K562 (cell line): ENCODE measurements around the gene RBM12. TPM values are rescaled to one million over a fixed set of nuclear protein-coding genes. Genes with fewer than 3 reads are reported as not detected.
A peak's percentile ranks its signal among the peaks of the same experiment; 100 is the strongest.

Source experiments
- FOXA1 ChIP-seq: fragments of 450-650 bp; IDR thresholded peaks from 2 replicates; pipeline ENCODE4 v1.6.1; 2016; ENCODE audit warnings: mild to moderate bottlenecking, borderline replicate concordance
- FOXK1 ChIP-seq: sonication (generic); formaldehyde crosslinking; IDR thresholded peaks from 2 replicates; pipeline ENCODE4 v1.8.0; 2022; ENCODE audit warnings: missing genetic modification reagents, mild to moderate bottlenecking, borderline replicate concordance
- JUNB ChIP-seq: fragments of 450-650 bp; formaldehyde crosslinking; conservative IDR thresholded peaks from 2 replicates; pipeline ENCODE4 v1.4.0; 2020; ENCODE audit warnings: mild to moderate bottlenecking
- POLR2B ChIP-seq: fragments of 450-650 bp; IDR thresholded peaks from 2 replicates; pipeline ENCODE4 v1.6.1; 2018; ENCODE audit warnings: low read depth; ENCODE audit not compliant: partially characterized antibody
- RFX1 ChIP-seq: fragments of 450-650 bp; IDR thresholded peaks from 2 replicates; pipeline ENCODE4 v1.6.1; 2016; ENCODE audit warnings: mild to moderate bottlenecking, moderate library complexity
- STAG1 ChIP-seq: sonication (generic); formaldehyde crosslinking; IDR thresholded peaks from 2 replicates; pipeline ENCODE4 v1.5.0; 2020; ENCODE audit warnings: missing genetic modification reagents, borderline replicate concordance
- ZNF583 ChIP-seq: fragments of 250-450 bp; sonication (Bioruptor Pico); IDR thresholded peaks from 2 replicates; pipeline ENCODE4 v1.4.0; 2020
- ZNF785 ChIP-seq: fragments of 250-450 bp; sonication (Bioruptor Pico); IDR thresholded peaks from 2 replicates; pipeline ENCODE4 v1.4.0; 2020; ENCODE audit warnings: mild to moderate bottlenecking
- ZSCAN29 ChIP-seq: fragments of 450-650 bp; IDR thresholded peaks from 2 replicates; pipeline ENCODE4 v1.6.1; 2017
- polyA plus RNA-seq, 8 experiments: library from polyadenylated mRNA; depleted of rRNA in 4 of 8; stranded (reverse) in 5 of 8; unstranded in 3 of 8; fragments of >200 nt; fragmentation: Nextera tagmentation in 2 of 8; fragmentation: Illumina TruSeq in 1 of 8; extraction: Ambion mirVana in 2 of 8; extraction: Trizol in 1 of 8; gene quantifications; 2 replicates each; pipeline versions ENCODE4 v1.2.1 to v1.2.3, GENCODE V29; 2011 to 2014; ENCODE audit warnings: inconsistent platforms in 1 of 8, missing spikeins in 1 of 8
- total RNA-seq, 7 experiments: library from RNA; depleted of rRNA in 6 of 7; stranded (reverse); fragments of >200 nt in 6 of 7; fragmentation: Illumina TruSeq in 2 of 7; extraction: Trizol in 2 of 7; gene quantifications; 2 replicates each; pipeline versions ENCODE4 v1.2.1 to v1.2.3, GENCODE V29; 2011 to 2021; ENCODE audit warnings: low replicate concordance in 1 of 7
- TF ChIP-seq, protein P1 (sequence below): conservative IDR thresholded peaks from 2 replicates; pipeline ENCODE4 v1.6.1; 2011; ENCODE audit warnings: low read depth, mild to moderate bottlenecking, low read length; ENCODE audit not compliant: control insufficient read depth
- TF ChIP-seq, protein P2 (sequence below), 2 experiments: fragments of 250-450 bp in 1 of 2; fragments of 450-650 bp in 1 of 2; sonication (Bioruptor Pico) in 1 of 2; IDR thresholded peaks; 2 replicates each; pipeline versions ENCODE4 v1.6.1 to v1.8.0; 2016 to 2021; ENCODE audit warnings: mild to moderate bottlenecking in 2 of 2, moderate library complexity in 2 of 2, missing compliant biosample characterization in 1 of 2, missing genetic modification characterization in 1 of 2
- TF ChIP-seq, protein P3 (sequence below): fragments of 450-650 bp; IDR thresholded peaks from 2 replicates; pipeline ENCODE4 v1.6.1; 2017; ENCODE audit warnings: mild to moderate bottlenecking, moderate library complexity
- TF ChIP-seq, protein P4 (sequence below): sonication (generic); formaldehyde crosslinking; IDR thresholded peaks from 2 replicates; pipeline ENCODE4 v1.8.1; 2023; ENCODE audit warnings: missing genetic modification reagents, mild to moderate bottlenecking, borderline replicate concordance
- TF ChIP-seq, protein P5 (sequence below): sonication (generic); formaldehyde crosslinking; IDR thresholded peaks from 2 replicates; pipeline ENCODE4 v1.8.0; 2022; ENCODE audit warnings: mild to moderate bottlenecking, missing genetic modification reagents, borderline replicate concordance

RBM12 gene
- total and polyA plus RNA-seq, 9 of the 15 experiments (the other 6 are each of a cell fraction or from before 2014, with no cell fraction given), result 5.0 to 162 (median 73.3) TPM

DNA sequence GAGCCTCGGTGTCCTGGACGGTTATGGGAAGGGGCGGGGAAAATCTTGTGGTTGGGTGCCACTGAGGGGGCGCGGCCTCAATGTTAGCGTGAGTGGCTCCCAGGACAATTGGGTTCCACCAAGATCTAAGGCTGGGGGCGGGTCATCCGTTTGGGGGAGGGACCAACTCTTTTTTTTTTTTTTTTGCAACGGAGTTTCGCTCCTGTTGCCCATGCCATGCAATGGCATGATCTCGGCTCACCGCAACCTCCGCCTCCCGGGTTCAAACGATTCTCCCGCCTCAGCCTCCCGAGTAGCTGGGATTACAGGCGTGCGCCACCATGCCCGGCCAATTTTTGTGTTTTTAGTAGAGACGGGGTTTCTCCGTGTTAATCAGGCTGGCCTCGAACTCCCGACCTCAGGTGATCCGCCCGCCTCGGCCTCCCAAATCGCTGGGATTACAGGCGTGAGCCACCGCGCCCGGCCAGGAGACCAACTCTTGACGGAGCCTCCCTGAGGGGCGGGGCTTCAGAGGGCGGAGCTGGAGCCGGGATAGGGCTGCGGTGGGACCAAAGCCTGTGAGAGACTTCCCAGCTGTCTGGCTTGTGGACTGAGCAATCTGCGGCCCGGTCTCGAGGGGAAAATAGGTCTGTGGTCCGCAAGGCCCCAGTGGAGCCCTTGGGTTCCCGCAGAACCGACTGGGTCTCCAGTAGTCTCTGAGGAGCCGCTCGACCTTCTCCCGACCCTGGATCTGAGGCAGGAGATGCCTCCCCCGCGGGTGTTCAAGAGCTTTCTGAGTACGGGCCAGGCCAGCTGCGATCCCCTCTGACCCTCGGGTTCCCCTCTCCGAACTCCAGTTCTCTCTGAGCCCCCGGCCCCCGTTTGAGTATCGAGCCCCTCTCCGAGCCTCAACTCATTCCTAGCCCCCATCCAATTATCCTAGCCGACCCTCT is 48.0 kb downstream of the RBM12 start (continued):
- no peak for TF ChIP-seq ZNF785
- TF ChIP-seq POLR2B, result peak; percentile 69
- TF ChIP-seq STAG1, result 0 out of 2 replicates have a peak, but pooled peaks have one; percentile 10
- TF ChIP-seq, protein P1, sequence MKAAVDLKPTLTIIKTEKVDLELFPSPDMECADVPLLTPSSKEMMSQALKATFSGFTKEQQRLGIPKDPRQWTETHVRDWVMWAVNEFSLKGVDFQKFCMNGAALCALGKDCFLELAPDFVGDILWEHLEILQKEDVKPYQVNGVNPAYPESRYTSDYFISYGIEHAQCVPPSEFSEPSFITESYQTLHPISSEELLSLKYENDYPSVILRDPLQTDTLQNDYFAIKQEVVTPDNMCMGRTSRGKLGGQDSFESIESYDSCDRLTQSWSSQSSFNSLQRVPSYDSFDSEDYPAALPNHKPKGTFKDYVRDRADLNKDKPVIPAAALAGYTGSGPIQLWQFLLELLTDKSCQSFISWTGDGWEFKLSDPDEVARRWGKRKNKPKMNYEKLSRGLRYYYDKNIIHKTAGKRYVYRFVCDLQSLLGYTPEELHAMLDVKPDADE, result 0 out of 2 replicates have a peak, but pooled peaks have one; percentile 6
- no peak for TF ChIP-seq FOXA1
- no peak for TF ChIP-seq ZNF583 (CRISPR knock-in tag)
- TF ChIP-seq, protein P2, sequence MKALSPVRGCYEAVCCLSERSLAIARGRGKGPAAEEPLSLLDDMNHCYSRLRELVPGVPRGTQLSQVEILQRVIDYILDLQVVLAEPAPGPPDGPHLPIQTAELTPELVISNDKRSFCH (CRISPR knock-in tag; IDR thresholded peaks at IDR 0.05), result no peak
- TF ChIP-seq, protein P2 (tag; IDR thresholded peaks at IDR 0.05), result no peak
- TF ChIP-seq, protein P3, sequence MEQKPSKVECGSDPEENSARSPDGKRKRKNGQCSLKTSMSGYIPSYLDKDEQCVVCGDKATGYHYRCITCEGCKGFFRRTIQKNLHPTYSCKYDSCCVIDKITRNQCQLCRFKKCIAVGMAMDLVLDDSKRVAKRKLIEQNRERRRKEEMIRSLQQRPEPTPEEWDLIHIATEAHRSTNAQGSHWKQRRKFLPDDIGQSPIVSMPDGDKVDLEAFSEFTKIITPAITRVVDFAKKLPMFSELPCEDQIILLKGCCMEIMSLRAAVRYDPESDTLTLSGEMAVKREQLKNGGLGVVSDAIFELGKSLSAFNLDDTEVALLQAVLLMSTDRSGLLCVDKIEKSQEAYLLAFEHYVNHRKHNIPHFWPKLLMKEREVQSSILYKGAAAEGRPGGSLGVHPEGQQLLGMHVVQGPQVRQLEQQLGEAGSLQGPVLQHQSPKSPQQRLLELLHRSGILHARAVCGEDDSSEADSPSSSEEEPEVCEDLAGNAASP, result no peak
- no peak for TF ChIP-seq JUNB (CRISPR knock-in tag)
- TF ChIP-seq, protein P4, sequence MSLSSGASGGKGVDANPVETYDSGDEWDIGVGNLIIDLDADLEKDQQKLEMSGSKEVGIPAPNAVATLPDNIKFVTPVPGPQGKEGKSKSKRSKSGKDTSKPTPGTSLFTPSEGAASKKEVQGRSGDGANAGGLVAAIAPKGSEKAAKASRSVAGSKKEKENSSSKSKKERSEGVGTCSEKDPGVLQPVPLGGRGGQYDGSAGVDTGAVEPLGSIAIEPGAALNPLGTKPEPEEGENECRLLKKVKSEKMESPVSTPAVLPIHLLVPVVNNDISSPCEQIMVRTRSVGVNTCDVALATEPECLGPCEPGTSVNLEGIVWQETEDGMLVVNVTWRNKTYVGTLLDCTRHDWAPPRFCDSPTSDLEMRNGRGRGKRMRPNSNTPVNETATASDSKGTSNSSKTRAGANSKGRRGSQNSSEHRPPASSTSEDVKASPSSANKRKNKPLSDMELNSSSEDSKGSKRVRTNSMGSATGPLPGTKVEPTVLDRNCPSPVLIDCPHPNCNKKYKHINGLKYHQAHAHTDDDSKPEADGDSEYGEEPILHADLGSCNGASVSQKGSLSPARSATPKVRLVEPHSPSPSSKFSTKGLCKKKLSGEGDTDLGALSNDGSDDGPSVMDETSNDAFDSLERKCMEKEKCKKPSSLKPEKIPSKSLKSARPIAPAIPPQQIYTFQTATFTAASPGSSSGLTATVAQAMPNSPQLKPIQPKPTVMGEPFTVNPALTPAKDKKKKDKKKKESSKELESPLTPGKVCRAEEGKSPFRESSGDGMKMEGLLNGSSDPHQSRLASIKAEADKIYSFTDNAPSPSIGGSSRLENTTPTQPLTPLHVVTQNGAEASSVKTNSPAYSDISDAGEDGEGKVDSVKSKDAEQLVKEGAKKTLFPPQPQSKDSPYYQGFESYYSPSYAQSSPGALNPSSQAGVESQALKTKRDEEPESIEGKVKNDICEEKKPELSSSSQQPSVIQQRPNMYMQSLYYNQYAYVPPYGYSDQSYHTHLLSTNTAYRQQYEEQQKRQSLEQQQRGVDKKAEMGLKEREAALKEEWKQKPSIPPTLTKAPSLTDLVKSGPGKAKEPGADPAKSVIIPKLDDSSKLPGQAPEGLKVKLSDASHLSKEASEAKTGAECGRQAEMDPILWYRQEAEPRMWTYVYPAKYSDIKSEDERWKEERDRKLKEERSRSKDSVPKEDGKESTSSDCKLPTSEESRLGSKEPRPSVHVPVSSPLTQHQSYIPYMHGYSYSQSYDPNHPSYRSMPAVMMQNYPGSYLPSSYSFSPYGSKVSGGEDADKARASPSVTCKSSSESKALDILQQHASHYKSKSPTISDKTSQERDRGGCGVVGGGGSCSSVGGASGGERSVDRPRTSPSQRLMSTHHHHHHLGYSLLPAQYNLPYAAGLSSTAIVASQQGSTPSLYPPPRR, result no peak
- no peak for TF ChIP-seq RFX1
- TF ChIP-seq ZSCAN29, result no peak
- TF ChIP-seq, protein P5, sequence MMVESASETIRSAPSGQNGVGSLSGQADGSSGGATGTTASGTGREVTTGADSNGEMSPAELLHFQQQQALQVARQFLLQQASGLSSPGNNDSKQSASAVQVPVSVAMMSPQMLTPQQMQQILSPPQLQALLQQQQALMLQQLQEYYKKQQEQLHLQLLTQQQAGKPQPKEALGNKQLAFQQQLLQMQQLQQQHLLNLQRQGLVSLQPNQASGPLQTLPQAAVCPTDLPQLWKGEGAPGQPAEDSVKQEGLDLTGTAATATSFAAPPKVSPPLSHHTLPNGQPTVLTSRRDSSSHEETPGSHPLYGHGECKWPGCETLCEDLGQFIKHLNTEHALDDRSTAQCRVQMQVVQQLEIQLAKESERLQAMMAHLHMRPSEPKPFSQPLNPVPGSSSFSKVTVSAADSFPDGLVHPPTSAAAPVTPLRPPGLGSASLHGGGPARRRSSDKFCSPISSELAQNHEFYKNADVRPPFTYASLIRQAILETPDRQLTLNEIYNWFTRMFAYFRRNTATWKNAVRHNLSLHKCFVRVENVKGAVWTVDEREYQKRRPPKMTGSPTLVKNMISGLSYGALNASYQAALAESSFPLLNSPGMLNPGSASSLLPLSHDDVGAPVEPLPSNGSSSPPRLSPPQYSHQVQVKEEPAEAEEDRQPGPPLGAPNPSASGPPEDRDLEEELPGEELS (CRISPR knock-in tag), result no peak
- TF ChIP-seq FOXK1, result peak; percentile 61; the same call in 1 of the 2 replicates
